Ishikawa (cell line): ENCODE measurements around the gene DLAT.

Experiments
- CEBPB ChIP-seq: IDR thresholded peaks from 2 replicates; pipeline ENCODE4 v1.6.1; 2012
- CREB1 ChIP-seq: IDR thresholded peaks from 2 replicates; pipeline ENCODE4 v1.6.1; 2012; ENCODE audit warnings: low read depth
- EP300 ChIP-seq: IDR thresholded peaks from 2 replicates; pipeline ENCODE4 v1.6.1; 2012; ENCODE audit warnings: borderline replicate concordance
- MAX ChIP-seq: IDR thresholded peaks from 2 replicates; pipeline ENCODE4 v1.6.1; 2012
- RAD21 ChIP-seq: IDR thresholded peaks from 2 replicates; pipeline ENCODE4 v1.6.1; 2012; ENCODE audit warnings: low read depth
- TAF1 ChIP-seq: IDR thresholded peaks from 2 replicates; pipeline ENCODE4 v1.6.1; 2012; ENCODE audit warnings: low read depth, mild to moderate bottlenecking
- TCF12 ChIP-seq: IDR thresholded peaks from 2 replicates; pipeline ENCODE4 v1.6.1; 2012; ENCODE audit warnings: low read depth
- TEAD4 ChIP-seq: IDR thresholded peaks from 2 replicates; pipeline ENCODE4 v1.6.1; 2012
- YY1 ChIP-seq: IDR thresholded peaks from 2 replicates; pipeline ENCODE4 v1.6.1; 2012; ENCODE audit warnings: low read depth
- TF ChIP-seq, protein P1 (sequence below): IDR thresholded peaks from 2 replicates; pipeline ENCODE4 v1.6.1; 2012
- TF ChIP-seq, protein P2 (sequence below): IDR thresholded peaks from 2 replicates; pipeline ENCODE4 v1.6.1; 2012; ENCODE audit warnings: low read depth, mild to moderate bottlenecking

DNA sequence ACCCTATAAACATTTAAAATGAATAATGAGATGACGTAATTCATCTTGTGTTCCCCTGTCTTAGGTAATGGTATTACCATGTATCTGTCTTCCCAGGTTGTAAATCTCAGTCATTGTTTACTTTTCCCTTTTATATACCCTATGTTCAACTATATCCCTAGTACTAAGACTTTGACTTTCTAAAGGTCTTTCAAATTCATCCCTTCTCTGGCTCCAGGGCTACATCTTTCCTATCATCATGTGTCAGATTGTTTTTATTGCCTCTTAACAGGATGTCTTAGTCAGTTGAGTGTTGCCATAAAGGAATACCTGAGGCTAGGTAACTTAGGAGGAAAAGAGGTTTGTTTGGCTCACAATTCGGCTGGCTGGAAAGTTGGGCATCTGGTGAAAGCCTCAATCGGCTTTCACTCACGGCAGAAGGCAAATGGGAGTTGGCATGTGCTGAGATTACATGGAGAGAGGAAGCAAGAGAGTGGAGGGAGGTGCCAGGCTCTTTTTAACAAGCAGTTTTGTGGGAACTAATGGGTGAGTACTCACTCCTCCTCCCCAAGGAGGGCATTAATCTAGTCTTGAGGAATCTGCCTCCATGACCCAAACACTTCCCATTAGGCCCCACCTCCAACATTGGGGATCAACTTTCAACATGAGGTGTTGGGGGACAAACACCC lies 11.6 kb upstream of the DLAT start:
- no peak for TF ChIP-seq RAD21
- TF ChIP-seq TEAD4: no peak
- TF ChIP-seq MAX: no peak
- no peak for TF ChIP-seq EP300
- TF ChIP-seq, protein P1, sequence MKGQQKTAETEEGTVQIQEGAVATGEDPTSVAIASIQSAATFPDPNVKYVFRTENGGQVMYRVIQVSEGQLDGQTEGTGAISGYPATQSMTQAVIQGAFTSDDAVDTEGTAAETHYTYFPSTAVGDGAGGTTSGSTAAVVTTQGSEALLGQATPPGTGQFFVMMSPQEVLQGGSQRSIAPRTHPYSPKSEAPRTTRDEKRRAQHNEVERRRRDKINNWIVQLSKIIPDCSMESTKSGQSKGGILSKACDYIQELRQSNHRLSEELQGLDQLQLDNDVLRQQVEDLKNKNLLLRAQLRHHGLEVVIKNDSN: no peak
- TF ChIP-seq TAF1: no peak
- no peak for TF ChIP-seq TCF12
- TF ChIP-seq CREB1: no peak
- TF ChIP-seq CEBPB: no peak
- TF ChIP-seq YY1: no peak
- TF ChIP-seq, protein P2, sequence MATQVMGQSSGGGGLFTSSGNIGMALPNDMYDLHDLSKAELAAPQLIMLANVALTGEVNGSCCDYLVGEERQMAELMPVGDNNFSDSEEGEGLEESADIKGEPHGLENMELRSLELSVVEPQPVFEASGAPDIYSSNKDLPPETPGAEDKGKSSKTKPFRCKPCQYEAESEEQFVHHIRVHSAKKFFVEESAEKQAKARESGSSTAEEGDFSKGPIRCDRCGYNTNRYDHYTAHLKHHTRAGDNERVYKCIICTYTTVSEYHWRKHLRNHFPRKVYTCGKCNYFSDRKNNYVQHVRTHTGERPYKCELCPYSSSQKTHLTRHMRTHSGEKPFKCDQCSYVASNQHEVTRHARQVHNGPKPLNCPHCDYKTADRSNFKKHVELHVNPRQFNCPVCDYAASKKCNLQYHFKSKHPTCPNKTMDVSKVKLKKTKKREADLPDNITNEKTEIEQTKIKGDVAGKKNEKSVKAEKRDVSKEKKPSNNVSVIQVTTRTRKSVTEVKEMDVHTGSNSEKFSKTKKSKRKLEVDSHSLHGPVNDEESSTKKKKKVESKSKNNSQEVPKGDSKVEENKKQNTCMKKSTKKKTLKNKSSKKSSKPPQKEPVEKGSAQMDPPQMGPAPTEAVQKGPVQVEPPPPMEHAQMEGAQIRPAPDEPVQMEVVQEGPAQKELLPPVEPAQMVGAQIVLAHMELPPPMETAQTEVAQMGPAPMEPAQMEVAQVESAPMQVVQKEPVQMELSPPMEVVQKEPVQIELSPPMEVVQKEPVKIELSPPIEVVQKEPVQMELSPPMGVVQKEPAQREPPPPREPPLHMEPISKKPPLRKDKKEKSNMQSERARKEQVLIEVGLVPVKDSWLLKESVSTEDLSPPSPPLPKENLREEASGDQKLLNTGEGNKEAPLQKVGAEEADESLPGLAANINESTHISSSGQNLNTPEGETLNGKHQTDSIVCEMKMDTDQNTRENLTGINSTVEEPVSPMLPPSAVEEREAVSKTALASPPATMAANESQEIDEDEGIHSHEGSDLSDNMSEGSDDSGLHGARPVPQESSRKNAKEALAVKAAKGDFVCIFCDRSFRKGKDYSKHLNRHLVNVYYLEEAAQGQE: no peak
